HG03196 (cell line): ENCODE results near the gene OR10H4.
"Not testable (repeated sequence)": the region's sequence is repeated elsewhere in the genome, so short reads cannot be mapped to it uniquely, and the experiment has no call there.

Source experiments
- ATAC-seq: cut with Tn5 transposase; IDR thresholded peaks from one replicate; pipeline ENCODE4 v1.9.1; 2021; ENCODE audit not compliant: unreplicated experiment

The OR10H4 gene

DNA sequence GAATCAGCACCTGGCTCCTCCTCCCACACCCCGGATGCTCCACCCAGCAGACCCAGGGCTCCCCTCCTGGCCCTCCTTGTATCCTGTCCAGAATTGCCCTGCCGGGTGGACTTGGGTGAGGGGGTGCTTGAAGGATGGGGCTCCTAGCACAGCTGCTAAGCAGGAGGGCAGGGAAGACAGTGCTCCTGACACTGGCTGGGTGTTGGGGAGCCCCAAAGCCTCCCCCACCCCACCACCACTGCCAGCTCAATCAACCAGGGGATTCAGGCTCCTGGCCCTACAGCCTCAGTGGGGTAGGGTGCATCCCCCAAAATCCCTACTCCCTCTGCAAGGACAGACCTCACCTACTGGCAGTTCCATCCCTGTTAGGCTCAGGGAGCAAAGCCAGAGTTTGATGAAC lies 11.9 kb upstream of the OR10H4 start:
- no peak for ATAC-seq

DNA sequence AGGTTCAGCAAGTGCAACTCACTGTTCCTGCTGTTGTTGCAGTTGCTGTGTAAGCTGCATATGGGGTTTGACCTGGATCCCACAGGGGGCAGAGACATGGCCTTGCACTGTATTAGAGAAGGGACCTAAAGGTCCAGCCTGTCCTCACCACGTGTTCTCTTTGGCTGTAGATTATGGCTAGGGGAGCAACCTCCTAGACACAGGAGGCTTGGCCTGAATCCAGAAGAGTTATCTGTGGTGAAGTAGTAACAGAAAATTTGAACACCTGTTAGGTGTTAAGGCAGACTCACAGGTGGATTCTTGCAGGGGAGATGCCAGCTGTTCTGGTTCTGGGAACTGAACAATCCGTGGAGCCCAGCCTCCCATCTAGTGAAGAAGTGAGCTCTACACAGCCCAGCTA lies 11.0 kb upstream of the OR10H4 start:
- no peak for ATAC-seq

DNA sequence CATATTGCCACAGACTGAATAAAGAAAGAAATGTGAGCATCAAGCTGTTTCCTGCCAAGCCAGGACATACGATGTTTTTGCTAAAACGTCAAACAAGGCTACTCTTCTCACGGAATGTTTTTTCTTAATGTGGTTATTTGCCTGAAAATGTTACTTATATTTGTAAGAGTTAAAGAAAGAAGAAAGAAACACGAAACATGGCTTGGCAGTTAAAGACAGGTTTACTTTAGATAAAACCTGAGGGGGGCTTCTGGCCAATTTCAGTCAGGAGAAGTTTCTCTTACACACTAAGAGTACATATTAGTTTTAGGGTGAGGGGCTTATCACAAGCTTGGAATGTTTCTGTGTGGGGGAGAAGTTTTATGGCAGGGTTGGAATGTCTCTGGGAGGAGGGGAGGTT lies 4.4 kb upstream of the OR10H4 start:
- no peak for ATAC-seq

DNA sequence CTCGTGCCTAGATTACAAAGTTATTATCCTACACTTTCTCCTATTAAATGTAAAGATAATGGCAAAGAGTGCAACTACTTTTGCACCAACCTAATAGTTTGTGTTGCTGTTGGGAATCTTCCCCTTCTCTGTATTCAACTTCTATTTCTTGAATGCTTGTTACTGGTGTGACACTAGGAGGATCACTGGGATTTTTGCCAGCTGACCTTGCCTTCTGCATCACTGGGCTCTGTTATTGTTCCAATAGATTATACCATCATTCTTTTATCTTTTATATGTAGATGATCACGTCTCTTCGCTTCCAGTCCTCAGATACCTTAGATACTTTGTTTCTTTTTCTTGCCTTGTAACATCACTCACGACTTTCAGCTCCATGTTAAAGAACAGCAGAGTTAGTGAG lies 3.5 kb upstream of the OR10H4 start:
- ATAC-seq = no peak

DNA sequence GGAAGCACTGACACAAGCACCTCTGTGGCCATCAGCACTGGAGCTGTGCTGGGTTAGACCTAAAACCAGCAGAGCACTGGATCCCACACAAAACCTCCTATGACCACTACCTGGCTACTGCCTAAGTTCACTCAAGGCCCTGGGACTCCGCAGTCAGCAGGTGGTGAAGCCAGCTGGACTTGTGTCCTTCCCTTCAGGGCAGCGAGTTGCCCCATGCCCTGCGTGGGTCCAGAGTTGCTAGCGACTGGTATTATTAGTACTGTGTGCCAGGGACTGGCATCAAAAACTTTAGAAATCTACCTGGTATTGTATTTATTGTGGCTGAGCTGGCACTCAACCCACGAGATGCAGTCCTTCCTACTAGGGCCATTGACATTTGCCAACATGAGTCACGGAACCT lies 6.0 kb downstream of the OR10H4 start:
- no peak for ATAC-seq

DNA sequence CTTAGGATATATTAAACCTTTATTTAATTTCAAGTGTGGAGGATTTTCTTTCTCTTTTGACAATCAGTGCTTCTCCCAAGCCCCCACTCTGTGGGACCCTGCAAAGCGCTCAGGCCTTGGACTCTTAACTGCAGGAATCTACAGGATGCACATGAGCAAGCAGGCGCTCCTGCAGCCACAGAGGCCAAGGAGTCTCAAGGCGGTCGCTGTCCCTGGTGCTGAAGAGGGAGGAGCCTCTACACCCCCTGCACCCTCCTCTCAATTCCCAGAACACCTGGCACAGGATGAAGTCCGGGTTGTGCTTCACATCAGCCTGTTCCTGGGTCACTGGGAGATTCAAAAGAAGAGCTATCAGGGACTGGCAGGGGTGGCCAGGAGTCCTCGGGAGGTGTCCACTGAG lies 13.5 kb downstream of the OR10H4 start:
- no peak for ATAC-seq

DNA sequence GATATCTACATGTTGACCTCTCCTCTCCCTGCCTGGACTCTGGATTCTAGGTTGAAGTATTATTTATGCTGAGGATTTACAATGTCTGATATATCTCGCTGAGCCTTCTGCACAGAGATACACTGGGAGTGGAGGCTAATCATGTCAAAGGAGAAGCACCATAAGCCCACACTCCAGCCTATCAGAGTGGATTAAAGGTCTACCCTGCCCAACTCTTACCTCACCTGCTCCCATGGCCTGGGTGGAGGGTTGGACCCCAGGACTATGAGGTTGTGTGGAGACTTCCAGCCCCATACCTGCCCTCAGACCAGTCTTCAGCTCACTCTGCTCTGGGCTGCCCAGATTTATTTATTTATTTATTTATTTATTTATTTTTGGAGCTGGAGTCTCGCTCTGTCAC lies 15.4 kb downstream of the OR10H4 start:
- ATAC-seq = no peak

DNA sequence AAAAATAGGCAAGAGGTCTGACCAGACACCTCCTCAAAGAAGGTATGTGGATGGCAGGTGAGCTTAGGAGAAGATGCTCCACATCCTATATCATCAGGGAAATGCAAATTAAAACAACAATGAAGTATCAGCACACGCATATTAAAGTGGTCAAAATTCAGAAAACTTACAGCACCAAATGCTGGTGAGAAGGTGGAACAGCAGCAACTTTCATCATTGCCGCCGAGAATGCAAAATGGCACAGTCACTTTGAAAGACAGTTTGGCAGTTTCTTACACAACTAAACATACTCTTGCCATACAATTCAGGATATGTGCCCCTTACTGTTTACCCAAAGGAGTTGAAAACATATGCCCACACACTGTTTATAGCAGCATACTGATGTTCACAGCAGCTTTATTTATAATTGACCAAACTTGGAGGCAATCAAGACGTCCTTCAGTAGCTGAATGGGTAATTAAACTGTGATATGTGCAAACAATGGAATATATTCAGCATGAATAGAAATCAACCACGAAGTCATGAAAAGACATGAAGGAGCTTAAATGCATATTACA lies 22.5 kb downstream of the OR10H4 start:
- ATAC-seq = no peak

DNA sequence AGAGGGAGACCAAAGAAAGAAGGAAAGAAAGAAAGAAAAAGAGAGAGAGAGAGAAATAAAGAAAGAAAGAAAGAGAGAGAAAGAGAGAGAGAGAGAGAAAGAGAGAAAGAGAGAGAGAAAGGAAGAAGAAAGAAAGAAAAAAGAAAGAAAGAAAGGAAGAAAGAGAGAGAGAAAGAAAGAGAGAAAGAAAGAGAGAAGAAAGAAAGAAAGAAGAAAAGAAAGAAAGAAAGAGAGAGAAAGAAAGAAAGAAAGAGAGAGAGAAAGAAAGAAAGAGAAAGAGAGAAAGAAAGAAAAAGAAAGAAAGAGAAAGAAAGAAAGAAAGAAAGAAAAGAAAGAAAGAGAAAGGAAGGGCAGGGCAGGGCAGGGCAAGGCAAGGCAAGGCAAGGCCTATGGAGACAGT lies 23.2 kb downstream of the OR10H4 start:
- ATAC-seq = not testable (repeated sequence)

DNA sequence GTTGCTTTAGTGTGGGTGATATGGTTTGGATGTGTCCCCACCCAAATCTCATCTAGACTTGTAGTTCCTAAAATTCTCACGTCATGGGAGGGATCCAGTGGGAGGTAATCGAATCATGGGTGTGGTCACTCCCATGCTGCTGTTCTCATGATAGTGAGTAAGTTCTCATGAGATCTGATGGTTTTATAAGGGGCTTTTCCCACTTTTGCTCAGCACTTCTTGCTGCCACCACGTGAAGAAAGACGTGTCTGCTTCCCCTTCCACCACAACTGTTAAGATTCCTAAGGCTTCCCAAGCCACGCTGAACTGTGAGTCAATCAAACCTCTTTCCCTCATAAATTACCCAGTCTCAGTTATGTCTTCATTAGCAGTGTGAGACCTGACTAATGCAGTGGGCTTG lies 26.0 kb downstream of the OR10H4 start:
- no peak for ATAC-seq

DNA sequence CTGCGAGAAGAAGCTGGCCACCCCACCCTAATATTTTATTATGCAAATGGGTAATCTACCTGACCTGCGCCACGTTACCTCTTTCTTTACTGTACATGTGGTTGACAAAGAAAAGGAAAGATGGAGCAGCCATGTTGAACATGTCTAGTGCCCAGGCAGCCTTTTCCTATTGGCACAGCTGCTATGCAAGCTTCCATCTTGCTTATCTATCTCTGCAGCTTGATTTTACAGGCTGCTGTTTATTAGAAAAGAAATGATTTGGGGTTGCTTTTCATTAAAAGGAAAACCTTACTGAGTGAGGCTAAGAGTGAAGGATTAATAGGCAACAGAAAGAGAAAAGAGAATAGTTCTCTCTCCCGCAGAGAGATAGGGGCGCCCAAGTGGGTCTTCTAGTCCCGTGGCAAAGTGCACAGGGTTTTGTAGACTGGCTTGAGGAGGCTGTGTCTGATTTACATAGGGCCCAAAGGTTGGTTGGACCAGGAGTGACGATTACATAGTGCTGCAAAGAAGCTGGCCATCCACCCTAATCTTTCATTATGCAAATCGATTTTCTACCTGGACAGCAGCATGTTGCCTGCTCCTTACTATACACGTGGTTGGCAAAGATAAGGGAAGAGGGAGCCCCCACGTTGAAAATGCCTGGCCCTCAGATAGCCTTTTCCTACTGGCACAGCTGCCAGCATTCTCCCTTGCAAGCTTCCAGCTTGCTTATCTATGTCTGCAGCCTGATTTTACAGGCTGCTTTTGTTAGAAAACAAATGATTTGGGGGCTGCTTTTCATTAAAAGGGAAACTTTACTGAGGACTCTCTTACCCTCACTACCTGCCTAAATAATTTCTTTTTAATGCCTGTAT lies 28.3 kb downstream of the OR10H4 start:
- no peak for ATAC-seq

DNA sequence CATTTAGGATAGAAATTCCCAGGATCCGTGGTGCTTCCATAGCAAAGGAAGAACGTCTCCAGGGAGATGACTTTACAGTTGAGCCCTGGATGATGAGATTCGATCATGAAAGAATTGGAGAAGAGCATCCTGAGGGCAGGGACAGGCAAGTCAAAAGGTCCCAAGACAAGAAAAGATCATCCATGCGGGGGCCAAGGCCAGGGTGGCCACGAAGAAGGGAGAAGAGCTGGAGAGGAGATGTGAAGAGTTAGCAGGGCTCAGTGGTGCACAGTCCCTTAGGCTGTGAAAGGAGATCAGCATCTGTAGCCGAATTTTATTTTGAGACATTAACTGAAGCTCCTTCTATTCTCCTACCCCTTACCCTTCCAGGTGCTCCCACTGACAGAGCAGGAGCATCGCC lies 28.9 kb downstream of the OR10H4 start:
- ATAC-seq = no peak

DNA sequence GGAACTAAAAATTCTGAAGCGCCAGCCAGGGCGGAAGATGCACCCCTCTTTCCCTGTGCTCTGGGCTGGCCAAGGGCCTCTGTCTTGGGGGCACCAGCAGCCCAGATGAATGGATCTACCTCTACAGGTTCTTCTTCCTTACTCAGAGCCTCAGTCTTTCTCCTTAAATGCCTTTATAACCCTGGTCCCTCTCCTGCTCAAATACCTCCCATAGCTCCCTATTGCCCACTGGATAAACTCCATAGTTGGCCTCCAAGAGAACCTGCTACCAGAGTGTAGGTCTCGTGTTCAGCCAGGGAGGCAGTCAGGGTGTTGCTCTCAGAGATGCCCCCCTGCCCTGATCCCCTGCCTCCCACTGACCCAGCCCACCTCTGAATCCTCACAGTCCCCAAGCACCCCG lies 30.5 kb downstream of the OR10H4 start:
- no peak for ATAC-seq

DNA sequence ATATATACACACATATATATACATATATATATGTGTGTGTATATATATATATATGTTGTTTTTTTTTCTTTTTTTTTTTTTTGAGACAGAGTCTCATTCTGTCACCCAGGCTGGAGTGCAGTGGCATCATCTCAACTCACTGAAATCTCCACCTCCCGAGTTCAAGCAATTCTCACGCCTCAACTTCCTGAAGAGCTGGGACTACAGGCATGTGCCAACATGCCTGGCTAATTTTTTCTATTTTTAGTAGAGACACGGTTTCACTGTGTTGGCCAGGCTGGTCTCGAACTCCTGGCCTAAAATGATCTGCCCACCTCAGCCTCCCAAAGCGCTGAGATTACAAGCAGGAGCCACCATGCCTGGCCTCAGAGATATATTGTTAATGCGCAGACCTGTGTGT lies 37.0 kb downstream of the OR10H4 start:
- not testable (repeated sequence) for ATAC-seq

DNA sequence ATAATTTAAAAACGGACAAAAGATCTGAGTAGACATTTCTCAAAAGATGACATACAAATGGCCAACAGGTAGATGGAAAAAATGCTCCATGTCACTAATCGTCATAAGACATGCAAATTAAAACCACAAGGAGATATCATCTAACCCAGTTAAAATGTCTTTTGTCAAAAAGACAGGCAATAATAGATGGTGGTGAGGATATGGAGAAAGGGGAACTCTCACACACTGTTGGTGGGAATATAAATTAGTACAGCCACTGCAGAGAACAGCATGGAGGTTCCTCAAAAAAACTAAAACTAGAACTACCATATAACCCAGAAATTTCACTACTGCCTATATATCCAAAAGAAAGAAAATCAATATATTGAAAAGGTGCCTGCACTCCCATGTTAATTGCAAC lies 37.9 kb downstream of the OR10H4 start:
- no peak for ATAC-seq

DNA sequence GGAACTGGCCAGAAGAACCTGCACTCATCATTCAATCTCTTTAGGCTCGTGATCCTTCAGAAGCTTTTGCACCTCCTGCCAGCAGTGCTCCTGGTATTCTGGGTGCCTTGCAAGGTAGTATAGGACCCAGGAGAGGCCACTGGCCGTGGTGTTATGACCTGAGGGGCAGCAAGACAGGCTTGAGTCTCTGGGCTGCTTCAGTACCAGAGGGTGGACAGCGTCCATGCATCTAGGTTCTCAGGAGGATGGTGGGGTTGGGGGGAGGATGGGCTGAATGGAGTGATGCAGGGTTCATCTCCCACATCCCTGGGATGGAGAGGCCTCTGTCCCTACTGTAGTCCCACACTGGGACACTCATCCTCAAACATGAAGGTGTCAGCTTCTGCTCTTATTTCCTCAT lies 41.1 kb downstream of the OR10H4 start:
- no peak for ATAC-seq

DNA sequence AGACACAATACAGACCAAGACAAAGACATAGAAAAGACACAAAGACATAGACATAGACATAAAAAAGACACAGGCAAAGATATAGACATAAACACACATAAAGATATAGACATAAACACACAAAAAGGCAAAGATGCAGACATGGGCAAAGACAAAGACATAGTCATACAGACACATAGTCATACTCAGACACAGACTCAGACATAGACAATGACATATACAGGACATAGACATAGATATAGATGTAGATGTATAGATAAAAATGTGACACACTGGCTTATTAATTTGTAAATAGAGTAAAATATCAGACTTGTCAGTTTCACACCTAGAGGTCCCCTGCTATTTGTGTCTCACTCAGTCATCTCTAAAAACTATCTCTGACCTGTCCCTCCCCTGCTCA lies 42.8 kb downstream of the OR10H4 start:
- ATAC-seq = no peak

DNA sequence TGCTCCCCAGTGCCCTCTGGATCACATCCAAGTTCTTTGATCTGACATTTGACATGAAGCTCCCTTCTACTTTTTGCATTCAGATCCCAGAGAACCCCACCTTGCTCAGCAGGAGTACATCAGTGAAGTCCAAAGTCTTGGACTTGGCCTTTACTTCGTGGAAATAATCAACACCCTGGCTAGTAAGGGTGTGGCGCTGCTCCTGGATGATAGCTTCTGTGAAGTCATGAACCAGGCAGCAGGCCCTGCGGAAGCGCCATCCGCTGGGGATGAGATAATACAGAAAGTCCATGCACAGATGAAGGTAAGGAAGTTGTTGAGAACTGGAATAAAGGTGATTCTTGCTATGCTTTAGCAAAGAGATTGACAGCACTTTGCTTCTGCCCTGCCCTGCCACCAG lies 43.2 kb downstream of the OR10H4 start:
- no peak for ATAC-seq

DNA sequence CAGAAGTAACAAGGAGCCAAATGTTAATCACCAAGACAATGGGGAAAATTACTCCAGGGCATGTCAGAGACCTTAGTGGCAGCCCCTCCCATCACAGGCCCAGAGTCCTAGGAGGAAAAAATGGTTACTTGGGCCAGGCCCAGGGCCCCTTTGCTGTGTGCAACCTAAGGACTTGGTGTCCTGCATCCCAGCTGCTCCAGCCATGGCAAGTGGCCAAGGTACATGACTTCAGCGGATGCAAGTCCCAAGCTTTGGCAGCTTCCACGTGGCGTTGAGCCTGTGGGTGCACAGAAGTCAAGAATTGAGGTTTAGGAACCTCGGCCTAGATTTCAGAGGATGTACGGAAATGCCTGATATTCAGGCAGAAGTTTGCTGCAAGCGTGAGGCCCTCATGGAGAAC lies 46.7 kb downstream of the OR10H4 start:
- ATAC-seq = no peak

DNA sequence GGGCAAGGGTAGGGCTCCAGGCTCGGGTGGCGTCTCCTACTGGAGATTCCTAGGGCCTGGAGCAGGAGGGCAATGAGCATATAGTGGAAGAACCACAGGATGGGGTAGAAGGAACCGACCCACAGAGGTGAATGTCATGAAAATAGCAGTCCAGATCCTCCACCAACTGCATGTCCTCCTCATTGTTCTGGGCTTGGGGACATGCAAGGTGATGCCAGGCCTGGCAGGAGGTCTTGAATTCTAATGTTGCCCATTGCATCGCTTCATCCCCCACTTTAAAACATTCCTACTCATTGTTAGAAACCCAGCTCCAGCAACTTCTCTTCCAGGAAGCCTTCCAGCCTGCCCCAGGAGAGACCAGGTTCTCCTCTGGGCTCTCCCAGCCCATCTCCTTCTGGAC lies 49.4 kb downstream of the OR10H4 start:
- ATAC-seq = no peak
